Hepatocyte (in vitro differentiated cells): ENCODE data around the gene RGS13. TPM values are rescaled to one million over a fixed set of nuclear protein-coding genes. Genes with fewer than 3 reads are reported as not detected.

Source experiments
- DNase-seq: peaks from one replicate; pipeline ENCODE4 v3.0.0-alpha.2; 2016; ENCODE audit warnings: low spot score
- H2AFZ ChIP-seq: fragments of 200-600 bp; sonication (generic); 2 replicates; pipeline ENCODE4 v1.6.0; 2016; ENCODE audit warnings: antibody characterized with exemption, mild to moderate bottlenecking
- H3K27ac ChIP-seq: fragments of 200-600 bp; sonication (generic); 2 replicates; pipeline ENCODE4 v1.5.1; 2016; ENCODE audit warnings: mild to moderate bottlenecking
- H3K27me3 ChIP-seq: fragments of 200-600 bp; sonication (generic); 2 replicates; pipeline ENCODE4 v1.6.1; 2016
- H3K36me3 ChIP-seq: fragments of 200-600 bp; sonication (generic); replicated peaks from 2 replicates; pipeline ENCODE4 v1.5.1; 2016; ENCODE audit warnings: low read depth; ENCODE audit not compliant: insufficient read depth
- H3K4me1 ChIP-seq: fragments of 200-600 bp; sonication (generic); 2 replicates; pipeline ENCODE4 v1.5.1; 2016; ENCODE audit warnings: mild to moderate bottlenecking, moderate library complexity; ENCODE audit not compliant: insufficient read depth
- H3K4me2 ChIP-seq: fragments of 200-600 bp; sonication (generic); 2 replicates; pipeline ENCODE4 v1.6.0; 2016
- H3K4me3 ChIP-seq: fragments of 200-600 bp; sonication (generic); 2 replicates; pipeline ENCODE4 v1.5.1; 2016; ENCODE audit warnings: mild to moderate bottlenecking
- H3K79me2 ChIP-seq: fragments of 200-600 bp; sonication (generic); 2 replicates; pipeline ENCODE4 v1.6.0; 2017; ENCODE audit warnings: mild to moderate bottlenecking
- H3K9me2 ChIP-seq: fragments of 200-600 bp; sonication (generic); replicated peaks from 2 replicates; pipeline ENCODE4 v1.6.0; 2017; ENCODE audit warnings: mild to moderate bottlenecking; ENCODE audit not compliant: insufficient read depth
- H3K9me3 ChIP-seq: fragments of 200-600 bp; sonication (generic); 2 replicates; pipeline ENCODE4 v1.5.1; 2016; ENCODE audit warnings: low read depth, mild to moderate bottlenecking
- H4K20me1 ChIP-seq: fragments of 200-600 bp; sonication (generic); 2 replicates; pipeline ENCODE4 v1.6.0; 2016; ENCODE audit warnings: mild to moderate bottlenecking; ENCODE audit not compliant: insufficient read depth, poor library complexity, severe bottlenecking
- EZH2 ChIP-seq: fragments of 200-600 bp; sonication (generic); IDR thresholded peaks from 2 replicates; pipeline ENCODE4 v1.6.1; 2016; ENCODE audit warnings: antibody characterized with exemption, mild to moderate bottlenecking, borderline replicate concordance
- EZH2phosphoT487 ChIP-seq: fragments of 200-600 bp; sonication (generic); IDR thresholded peaks from one replicate; pipeline ENCODE4 v1.6.1; 2018; ENCODE audit warnings: antibody characterized with exemption, mild to moderate bottlenecking, low read depth, moderate library complexity; ENCODE audit not compliant: unreplicated experiment, severe bottlenecking
- WGBS: methylation state at CpG from one replicate; pipeline ENCODE4 v1.1.6; 2016; ENCODE audit warnings: low lambda C conversion rate; ENCODE audit errors: missing lambda C conversion rate; 5-methylcytosine and 5-hydroxymethylcytosine counted together
- polyA plus RNA-seq: library from polyadenylated mRNA; unstranded; fragments of >200 nt; fragmentation: Nextera tagmentation; extraction: Ambion mirVana; gene quantifications from 2 replicates; pipeline ENCODE4 v1.2.1, GENCODE V29; 2016
- total RNA-seq: library from RNA; depleted of rRNA; stranded (reverse); fragments of >200 nt; gene quantifications from 2 replicates; pipeline ENCODE4 v1.2.3, GENCODE V29; 2014
- TF ChIP-seq, protein P1 (sequence below): fragments of 200-600 bp; sonication (generic); IDR thresholded peaks from 2 replicates; pipeline ENCODE4 v1.5.1; 2016; ENCODE audit warnings: antibody characterized with exemption, mild to moderate bottlenecking; ENCODE audit not compliant: poor library complexity

RGS13 gene
- total and polyA plus RNA-seq, 2 experiments from 2014 or later: 1.1 to 3.3 TPM

DNA sequence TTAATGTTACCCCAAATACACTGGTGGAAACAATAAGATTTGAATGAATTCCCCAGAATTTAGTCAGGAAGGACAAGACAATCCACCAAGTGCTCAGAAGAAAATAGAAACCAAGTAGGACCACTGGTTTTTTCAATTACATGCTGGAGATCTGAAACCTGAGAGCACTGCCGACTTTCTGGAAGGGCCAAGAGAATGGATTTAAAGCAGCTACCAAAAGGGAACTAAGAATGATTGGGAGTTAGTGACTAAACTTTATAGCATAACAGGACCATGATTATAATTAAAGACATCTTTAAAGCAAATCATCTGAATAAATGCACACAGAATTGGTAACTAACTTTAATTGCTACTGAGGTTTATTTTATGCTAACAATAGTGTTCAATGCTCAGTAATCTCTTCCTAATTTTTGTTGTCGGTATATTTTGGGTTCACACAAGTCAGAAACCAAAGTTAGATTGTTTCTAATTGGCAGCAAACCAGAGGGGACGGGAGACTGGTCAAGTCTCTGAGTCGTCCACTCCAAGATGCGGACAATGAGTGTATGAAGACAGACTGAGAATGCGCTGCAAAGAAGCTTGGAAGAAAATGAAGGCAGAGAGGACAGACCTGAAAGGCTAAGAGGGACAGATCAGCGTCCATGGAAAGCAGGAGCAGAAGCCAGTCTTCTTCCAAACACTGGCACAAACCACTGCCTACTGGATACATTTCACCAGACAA, 2.3 kb upstream of the RGS13 start:
- Histone ChIP-seq H3K4me3 (no peak overlapping the region), H3K79me2 (no peaks in the 10 kb centered on the region), H3K9me2 (no peaks in the 10 kb centered on the region), H3K9me3 (no peaks in the 10 kb centered on the region), H2AFZ (no peak overlapping the region), H3K27me3 (no peaks in the 10 kb centered on the region), H3K4me2 (peak overlapping the region; percentile 33), H3K36me3 (no peaks in the 10 kb centered on the region), H3K27ac (peak overlapping the region; percentile 42), H3K4me1 (peaks cover 36% of the 10 kb centered on the region), H4K20me1 (no peaks in the 10 kb centered on the region)
- TF ChIP-seq, protein P1, sequence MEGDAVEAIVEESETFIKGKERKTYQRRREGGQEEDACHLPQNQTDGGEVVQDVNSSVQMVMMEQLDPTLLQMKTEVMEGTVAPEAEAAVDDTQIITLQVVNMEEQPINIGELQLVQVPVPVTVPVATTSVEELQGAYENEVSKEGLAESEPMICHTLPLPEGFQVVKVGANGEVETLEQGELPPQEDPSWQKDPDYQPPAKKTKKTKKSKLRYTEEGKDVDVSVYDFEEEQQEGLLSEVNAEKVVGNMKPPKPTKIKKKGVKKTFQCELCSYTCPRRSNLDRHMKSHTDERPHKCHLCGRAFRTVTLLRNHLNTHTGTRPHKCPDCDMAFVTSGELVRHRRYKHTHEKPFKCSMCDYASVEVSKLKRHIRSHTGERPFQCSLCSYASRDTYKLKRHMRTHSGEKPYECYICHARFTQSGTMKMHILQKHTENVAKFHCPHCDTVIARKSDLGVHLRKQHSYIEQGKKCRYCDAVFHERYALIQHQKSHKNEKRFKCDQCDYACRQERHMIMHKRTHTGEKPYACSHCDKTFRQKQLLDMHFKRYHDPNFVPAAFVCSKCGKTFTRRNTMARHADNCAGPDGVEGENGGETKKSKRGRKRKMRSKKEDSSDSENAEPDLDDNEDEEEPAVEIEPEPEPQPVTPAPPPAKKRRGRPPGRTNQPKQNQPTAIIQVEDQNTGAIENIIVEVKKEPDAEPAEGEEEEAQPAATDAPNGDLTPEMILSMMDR: no peak
- TF ChIP-seq EZH2phosphoT487 (no peak), EZH2 (no peak)
- DNase-seq: no peak
- WGBS: 75% methylated on average over 7 of the region's 7 CpGs

DNA sequence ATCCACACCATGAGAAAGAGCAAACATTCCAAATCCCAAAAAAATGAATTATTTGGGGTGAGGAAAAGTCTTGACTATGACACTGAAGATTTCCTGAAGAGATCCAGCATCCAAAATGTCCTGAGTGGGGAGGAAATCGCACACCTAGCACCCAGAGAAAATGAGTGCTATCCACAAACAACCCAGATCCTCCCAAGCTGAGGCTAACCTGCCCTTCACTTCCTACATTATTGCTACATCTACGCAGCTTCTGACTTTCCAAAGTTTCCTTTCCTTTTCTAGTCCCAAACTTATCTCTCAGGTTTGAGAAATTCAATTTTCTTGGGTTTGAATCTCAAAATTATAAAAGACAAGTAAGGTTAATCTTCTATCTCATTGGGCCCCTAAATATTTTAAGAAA, 906 bp upstream of the RGS13 start:
- Histone ChIP-seq H3K4me3 (no peak overlapping the region), H3K4me1 (peaks cover 37% of the 10 kb centered on the region), H3K9me2 (no peaks in the 10 kb centered on the region), H3K27ac (no peak overlapping the region), H3K36me3 (no peaks in the 10 kb centered on the region), H3K27me3 (no peaks in the 10 kb centered on the region), H4K20me1 (no peaks in the 10 kb centered on the region), H3K4me2 (no peak overlapping the region), H3K79me2 (no peaks in the 10 kb centered on the region), H2AFZ (no peak overlapping the region), H3K9me3 (no peaks in the 10 kb centered on the region)
- WGBS: 88% methylated on average over 2 of the region's 2 CpGs
- DNase-seq: no peak
- no peak for TF ChIP-seq EZH2phosphoT487
- TF ChIP-seq, protein P1: no peak
- no peak for TF ChIP-seq EZH2

DNA sequence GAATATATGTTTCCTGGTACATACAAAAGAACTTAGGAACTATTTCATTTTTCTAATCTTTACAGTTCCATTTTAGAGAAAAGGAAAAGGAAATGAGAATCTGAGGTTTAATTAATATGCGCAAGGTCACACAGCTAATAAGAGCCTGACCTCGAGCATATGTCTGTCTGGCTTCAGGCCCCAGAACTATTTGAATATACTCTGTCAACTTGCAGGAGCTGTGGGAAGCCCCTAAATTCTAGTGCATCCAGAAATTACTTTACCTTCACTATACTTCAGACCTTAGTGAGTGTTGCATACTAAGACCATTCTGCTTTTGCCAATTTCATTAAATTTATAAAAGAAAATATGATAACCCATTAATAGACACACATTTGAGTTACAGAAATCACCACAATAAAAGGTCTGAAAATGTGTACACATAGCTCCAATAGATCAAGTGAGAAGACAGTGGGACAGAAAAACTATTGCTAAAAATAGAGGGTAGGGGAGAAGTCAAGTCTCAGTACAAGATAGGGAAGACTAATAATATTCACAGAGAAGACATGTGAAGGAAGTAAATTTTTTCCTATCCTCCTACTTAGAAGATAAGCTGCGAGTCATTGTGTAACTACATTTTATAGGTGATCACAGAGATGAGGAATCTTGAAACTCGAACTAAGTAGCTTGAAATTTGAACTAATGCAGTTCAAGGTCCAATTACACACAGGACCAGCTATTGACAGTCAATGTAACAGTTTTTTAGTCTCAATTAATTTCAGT, 3.8 kb downstream of the RGS13 start:
- Histone ChIP-seq H3K27me3 (no peaks in the 10 kb centered on the region), H3K4me2 (peak overlapping the region; percentile 16), H2AFZ (no peak overlapping the region), H3K36me3 (no peaks in the 10 kb centered on the region), H3K9me2 (no peaks in the 10 kb centered on the region), H3K4me3 (no peak overlapping the region), H3K27ac (peak overlapping the region; percentile 67), H3K4me1 (peaks cover 6% of the 10 kb centered on the region), H4K20me1 (no peaks in the 10 kb centered on the region), H3K9me3 (no peaks in the 10 kb centered on the region), H3K79me2 (no peaks in the 10 kb centered on the region)
- TF ChIP-seq EZH2 (no peak), EZH2phosphoT487 (no peak)
- TF ChIP-seq, protein P1: no peak
- peak; percentile 41 for DNase-seq
- whole genome bisulfite sequencing: 43% methylated on average over 4 of the region's 4 CpGs
